Gastroesophageal sphincter (tissue), 4 donors: ENCODE measurements around the gene MED25. TPM values are rescaled to one million over a fixed set of nuclear protein-coding genes. Genes with fewer than 3 reads are reported as not detected.

Experiments used
- ATAC-seq: fragments of 150-250 bp; one replicate; pipeline ENCODE4 v1.9.1; 2016; ENCODE audit warnings: mild to moderate bottlenecking, moderate library complexity
- H3K27ac ChIP-seq, 4 donors: fragments of 200-600 bp; sonication (generic) in 3 of 4; 1 replicate in 3 of 4; 2 replicates in 1 of 4; pipeline ENCODE4 v1.5.1; 2016 to 2019
- H3K27me3 ChIP-seq: fragments of 200-600 bp; sonication (generic); one replicate; pipeline ENCODE4 v1.5.1; 2019
- H3K36me3 ChIP-seq, 2 donors: fragments of 200-600 bp; sonication (generic); one replicate each; pipeline ENCODE4 v1.5.1; 2019; ENCODE audit warnings: control low read depth in 1 of 2
- H3K4me1 ChIP-seq, 3 donors: fragments of 200-600 bp; sonication (generic); 1 replicate in 2 of 3; 2 replicates in 1 of 3; pipeline ENCODE4 v1.5.1; 2016 to 2019; ENCODE audit warnings: control low read depth in 2 of 3
- H3K4me3 ChIP-seq, 2 donors: fragments of 200-600 bp; sonication (generic); one replicate each; pipeline ENCODE4 v1.5.1; 2019; ENCODE audit warnings: mild to moderate bottlenecking in 1 of 2, moderate library complexity in 1 of 2
- H3K9me3 ChIP-seq, 3 donors: fragments of 200-600 bp; sonication (generic); one replicate each; pipeline ENCODE4 v1.5.1; 2017 to 2019; ENCODE audit warnings: control low read depth in 2 of 3
- CTCF ChIP-seq, 4 experiments: fragments of 200-600 bp in 2 of 4; fragments of 450-650 bp in 2 of 4; sonication (generic) in 1 of 4; IDR thresholded peaks; one replicate each; pipeline ENCODE4 v1.5.1; 2017 to 2019; ENCODE audit warnings: antibody characterized with exemption in 4 of 4, mild to moderate bottlenecking in 2 of 4, moderate library complexity in 2 of 4
- EP300 ChIP-seq: sonication (generic); formaldehyde crosslinking; IDR thresholded peaks from one replicate; pipeline ENCODE4 v1.6.1; 2017; ENCODE audit warnings: antibody characterized with exemption, mild to moderate bottlenecking
- POLR2A ChIP-seq, 2 donors: fragments of 450-650 bp; IDR thresholded peaks; one replicate each; pipeline ENCODE4 v1.6.1; 2017; ENCODE audit warnings: antibody characterized with exemption in 2 of 2, mild to moderate bottlenecking in 2 of 2, moderate library complexity in 1 of 2
- POLR2AphosphoS5 ChIP-seq: sonication (generic); formaldehyde crosslinking; IDR thresholded peaks from one replicate; pipeline ENCODE4 v1.6.1; 2017; ENCODE audit warnings: antibody characterized with exemption
- WGBS, 2 donors: methylation state at CpG; one replicate each; pipeline ENCODE4 v1.1.5; 2018; ENCODE audit warnings: low coverage in 1 of 2; 5-methylcytosine and 5-hydroxymethylcytosine counted together
- total RNA-seq, 4 donors: library from RNA; depleted of rRNA; stranded (reverse); fragments of >200 nt; gene quantifications; one replicate each; pipeline ENCODE4 v1.1.0, GENCODE V29; 2016

Gene MED25
- total RNA-seq, 4 donors from 2014 or later = 26.7 to 36.1 (median 28.7) TPM

GRCh38 chr19:49846408-49846807 lies 28.3 kb downstream of the MED25 start:
- ATAC-seq = no peak
- Histone ChIP-seq H3K27me3 (no peaks in the 10 kb centered on the region), H3K4me1 (peaks cover 0 to 7% (median 0%) of the 10 kb centered on the region in 3 donors), H3K27ac (no peak overlapping the region), H3K36me3 (no peaks in the 10 kb centered on the region), H3K9me3 (no peaks in the 10 kb centered on the region), H3K4me3 (no peak overlapping the region)
- 74 to 81% methylated on average over 2 to 5 of the region's 5 CpGs for WGBS, 2 donors
- TF ChIP-seq CTCF (IDR thresholded peaks at IDR 0.05) (no peak), EP300 (no peak), POLR2AphosphoS5 (no peak), POLR2A (IDR thresholded peaks at IDR 0.05) (no peak)

GRCh38 chr19:49847731-49848696 lies 29.9 kb downstream of the MED25 start:
- WGBS, 2 donors = 85 to 100% methylated on average over 5 to 7 of the region's 10 CpGs
- no peaks in the 10 kb centered on the region for H3K9me3 ChIP-seq
- no peak for ATAC-seq
- TF ChIP-seq EP300 = no peak
- TF ChIP-seq CTCF (IDR thresholded peaks at IDR 0.05) = no peak
- TF ChIP-seq POLR2A (IDR thresholded peaks at IDR 0.05) = no peak
- no peak for TF ChIP-seq POLR2AphosphoS5
- H3K27ac ChIP-seq = no peak overlapping the region
- peaks cover 0 to 21% (median 11%) of the 10 kb centered on the region in 3 donors for H3K4me1 ChIP-seq
- no peak overlapping the region for H3K4me3 ChIP-seq
- no peaks in the 10 kb centered on the region for H3K27me3 ChIP-seq
- H3K36me3 ChIP-seq = no peaks in the 10 kb centered on the region

GRCh38 chr19:49848938-49849337 lies 30.8 kb downstream of the MED25 start:
- no peak overlapping the region for H3K27ac ChIP-seq
- TF ChIP-seq POLR2A (IDR thresholded peaks at IDR 0.05) (no peak), EP300 (no peak)
- no peak overlapping the region for H3K4me3 ChIP-seq
- no peaks in the 10 kb centered on the region for H3K9me3 ChIP-seq
- 97 to 100% methylated on average over 1 to 3 of the region's 3 CpGs for WGBS, 2 donors
- H3K4me1 ChIP-seq = peaks cover 0 to 30% (median 15%) of the 10 kb centered on the region in 3 donors
- H3K27me3 ChIP-seq = no peaks in the 10 kb centered on the region
- no peaks in the 10 kb centered on the region for H3K36me3 ChIP-seq
- no peak for ATAC-seq

GRCh38 chr19:49849433-49850220 lies 31.5 kb downstream of the MED25 start:
- TF ChIP-seq CTCF (IDR thresholded peaks at IDR 0.05) (no peak), EP300 (no peak), POLR2AphosphoS5 (no peak), POLR2A (IDR thresholded peaks at IDR 0.05) (no peak)

GRCh38 chr19:49850221-49850486 lies 32.1 kb downstream of the MED25 start:
- TF ChIP-seq POLR2AphosphoS5 (no peak), POLR2A (IDR thresholded peaks at IDR 0.05) (no peak), EP300 (no peak), CTCF (IDR thresholded peaks at IDR 0.05) (no peak)
- 13 to 50% methylated on average over 3 to 10 of the region's 12 CpGs for WGBS, 2 donors
- peaks cover 0 to 10% of the 10 kb centered on the region in 2 donors for H3K36me3 ChIP-seq
- no peaks in the 10 kb centered on the region for H3K27me3 ChIP-seq
- no peaks in the 10 kb centered on the region for H3K9me3 ChIP-seq
- ATAC-seq = no peak
- H3K4me3 ChIP-seq = peak overlapping the region; percentile 80 to 98
- peaks cover 0 to 42% (median 15%) of the 10 kb centered on the region in 3 donors for H3K4me1 ChIP-seq
- H3K27ac ChIP-seq = peak overlapping the region; percentile 97 to 100 (median 98)

More at GRCh38 chr19:49849433-49850220, 31.5 kb downstream of the MED25 start:
- peaks cover 0 to 4% of the 10 kb centered on the region in 2 donors for H3K36me3 ChIP-seq
- WGBS, 2 donors = 85 to 86% methylated on average over 8 to 12 of the region's 15 CpGs
- no peak for ATAC-seq
- H3K9me3 ChIP-seq = no peaks in the 10 kb centered on the region
- peak overlapping the region in 1 of 2 donors; percentile 98 for H3K4me3 ChIP-seq
- peaks cover 0 to 37% (median 15%) of the 10 kb centered on the region in 3 donors for H3K4me1 ChIP-seq
- no peaks in the 10 kb centered on the region for H3K27me3 ChIP-seq
- peak overlapping the region; percentile 97 to 100 (median 98) for H3K27ac ChIP-seq
